Astrocyte of the spinal cord (primary cell): Measurements from ENCODE around the gene NOP14.

Experiments used
- DNase-seq: peaks from one replicate; pipeline ENCODE4 v3.0.0; 2011; ENCODE audit warnings: low read depth, low spot score
- H3K4me3 ChIP-seq: 2 replicates; pipeline ENCODE4 v1.5.1; 2011; ENCODE audit warnings: low read depth, mild to moderate bottlenecking, low read length, moderate library complexity
- in situ Hi-C: cut with HindIII; loops from 2 replicates; pipeline ENCODE4 v1.10.0; 2017; ENCODE audit warnings: low sequenced_read_pairs
- TF ChIP-seq, protein P1 (sequence below): IDR thresholded peaks from 2 replicates; pipeline ENCODE4 v1.5.1; 2012; ENCODE audit warnings: low read depth, mild to moderate bottlenecking, low read length, inconsistent platforms

Gene NOP14

GRCh38 chr4:2898001-2898400 is 65.2 kb downstream of the NOP14 start:
- TF ChIP-seq, protein P1, sequence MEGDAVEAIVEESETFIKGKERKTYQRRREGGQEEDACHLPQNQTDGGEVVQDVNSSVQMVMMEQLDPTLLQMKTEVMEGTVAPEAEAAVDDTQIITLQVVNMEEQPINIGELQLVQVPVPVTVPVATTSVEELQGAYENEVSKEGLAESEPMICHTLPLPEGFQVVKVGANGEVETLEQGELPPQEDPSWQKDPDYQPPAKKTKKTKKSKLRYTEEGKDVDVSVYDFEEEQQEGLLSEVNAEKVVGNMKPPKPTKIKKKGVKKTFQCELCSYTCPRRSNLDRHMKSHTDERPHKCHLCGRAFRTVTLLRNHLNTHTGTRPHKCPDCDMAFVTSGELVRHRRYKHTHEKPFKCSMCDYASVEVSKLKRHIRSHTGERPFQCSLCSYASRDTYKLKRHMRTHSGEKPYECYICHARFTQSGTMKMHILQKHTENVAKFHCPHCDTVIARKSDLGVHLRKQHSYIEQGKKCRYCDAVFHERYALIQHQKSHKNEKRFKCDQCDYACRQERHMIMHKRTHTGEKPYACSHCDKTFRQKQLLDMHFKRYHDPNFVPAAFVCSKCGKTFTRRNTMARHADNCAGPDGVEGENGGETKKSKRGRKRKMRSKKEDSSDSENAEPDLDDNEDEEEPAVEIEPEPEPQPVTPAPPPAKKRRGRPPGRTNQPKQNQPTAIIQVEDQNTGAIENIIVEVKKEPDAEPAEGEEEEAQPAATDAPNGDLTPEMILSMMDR = no peak
- no peak overlapping the region for H3K4me3 ChIP-seq
- no peak for DNase-seq
- in situ Hi-C loops = no loop called here

GRCh38 chr4:2893772-2894171 is 69.4 kb downstream of the NOP14 start:
- TF ChIP-seq, protein P1 = no peak
- DNase-seq = no peak
- H3K4me3 ChIP-seq = no peak overlapping the region
- in situ Hi-C loops = no loop called here

DNA sequence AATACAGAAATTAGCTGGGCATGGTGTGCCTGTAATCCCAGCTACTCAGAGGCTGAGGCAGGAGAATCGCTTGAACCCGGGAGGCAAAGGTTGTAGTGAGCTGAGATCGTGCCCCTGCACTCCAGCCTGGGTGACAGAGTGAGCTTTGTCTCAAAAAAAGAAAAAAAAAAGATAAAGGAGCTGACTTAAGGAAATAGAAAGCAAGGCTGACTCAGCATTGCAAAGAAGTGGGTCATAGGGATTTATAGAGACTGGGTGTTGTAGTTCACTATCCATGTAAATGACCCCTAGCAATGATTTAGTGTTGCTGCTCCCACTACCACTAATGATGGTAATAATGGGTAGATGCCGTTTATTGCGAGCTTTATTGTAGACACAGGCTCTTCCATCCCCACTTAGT is 71.9 kb downstream of the NOP14 start:
- H3K4me3 ChIP-seq = no peak overlapping the region
- in situ Hi-C loops = no loop called here
- TF ChIP-seq, protein P1 = no peak
- peak; percentile 60 for DNase-seq

DNA sequence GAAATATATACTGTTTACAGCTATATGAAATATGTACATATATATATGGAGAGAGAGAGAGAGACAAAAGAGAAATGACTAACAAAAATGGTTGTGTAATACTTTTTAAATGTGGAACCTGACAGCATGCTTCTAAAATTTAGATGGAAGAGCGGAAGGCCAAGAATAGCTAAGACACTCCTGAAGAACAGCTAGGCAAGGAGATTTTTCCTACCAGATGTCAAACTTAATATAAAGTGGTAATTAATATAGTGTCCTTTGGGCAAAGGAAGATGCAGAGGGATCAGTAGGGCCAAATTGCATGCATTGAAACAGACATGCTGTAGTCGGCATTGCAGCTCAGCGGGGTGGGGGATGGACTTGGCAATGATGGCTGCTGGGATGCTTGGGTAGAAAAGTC is 74.3 kb downstream of the NOP14 start:
- TF ChIP-seq, protein P1 = no peak
- DNase-seq = no peak
- no peak overlapping the region for H3K4me3 ChIP-seq
- in situ Hi-C loops = no loop called here
